Measurements from ENCODE around the gene CST6. TPM values are rescaled to one million over a fixed set of nuclear protein-coding genes. Genes with fewer than 3 reads are reported as not detected.

The CST6 gene
- total RNA-seq, 4 donors from 2014 or later, result not detected

- Histone ChIP-seq H3K4me3 (no peak overlapping the region), H3K9me3 (no peaks in the 10 kb centered on the region), H3K27me3 (no peaks in the 10 kb centered on the region), H3K4me1 (no peaks in the 10 kb centered on the region), H3K27ac (no peak overlapping the region), H3K36me3 (peaks cover 0 to 97% (median 47%) of the 10 kb centered on the region in 4 donors)
- WGBS, 2 donors (ENCODE audit: low coverage in 1 of 2), result 92 to 100% methylated on average over 2 of the region's 2 CpGs
- TF ChIP-seq CTCF (IDR thresholded peaks at IDR 0.05), result no peak
- TF ChIP-seq POLR2AphosphoS5 (IDR thresholded peaks at IDR 0.05), result no peak
- TF ChIP-seq EP300 (IDR thresholded peaks at IDR 0.05; ENCODE audit: low read depth), result no peak
- no peak for TF ChIP-seq POLR2A (IDR thresholded peaks at IDR 0.05)
- in situ Hi-C loops (cut with MboI; ENCODE audit: low pct_ligation_motif_present in 1 of 4, low pct_unique_long_range_greater_than_20kb in 1 of 4, low sequenced_read_pairs in 3 of 4), result no loop called here
- intact Hi-C loops (cut with DNase I; ENCODE audit: low total_unique reads), result no loop called here
- no peak for DNase-seq
Measured at GRCh38 chr11:66062408-66062807, 50.6 kb downstream of the CST6 start.

Other genes with a start within 250 kb of the CST6 start
- 10 to 100 TPM; 24.9 to 33.7 (median 28.2) TPM for gene AP5B1, start 231.0 kb upstream of the CST6 start, total RNA-seq
- gene OVOL1, start 224.9 kb upstream of the CST6 start, total RNA-seq, result 10 to 100 TPM; 19.9 to 44.8 (median 33.8) TPM
- 10 to 100 TPM in 1 of 4 donors, 1 to 10 TPM in 1, under 1 TPM in 1, not detected in 1; 0.60 to 10.0 (median 1.6) TPM for gene SNX32, start 178.0 kb upstream of the CST6 start, total RNA-seq
- gene CFL1, start 153.8 kb upstream of the CST6 start, total RNA-seq, result 1,000 to 10,000 TPM; 1,308 to 1,852 (median 1,703) TPM
- 100 to 1,000 TPM in 1 of 4 donors, 10 to 100 TPM in 3; 58.3 to 191 (median 81.2) TPM for gene MUS81, start 151.6 kb upstream of the CST6 start, total RNA-seq
- gene EFEMP2, start 139.2 kb upstream of the CST6 start, total RNA-seq, result 10 to 100 TPM; 15.2 to 34.4 (median 25.1) TPM
- 1 to 10 TPM in 2 of 4 donors, not detected in 2; 1.1 to 1.8 TPM for gene CTSW, start 132.2 kb upstream of the CST6 start, total RNA-seq
- gene FIBP, start 123.5 kb upstream of the CST6 start, total RNA-seq, result 10 to 100 TPM; 53.4 to 82.6 (median 75.9) TPM
- 100 to 1,000 TPM in 1 of 4 donors, 10 to 100 TPM in 2, 1 to 10 TPM in 1; 7.9 to 140 (median 23.1) TPM for gene CCDC85B, start 121.3 kb upstream of the CST6 start, total RNA-seq
- gene FOSL1, start 111.6 kb upstream of the CST6 start, total RNA-seq, result 10 to 100 TPM in 1 of 4 donors, 1 to 10 TPM in 1, not detected in 2; 1.2 to 11.6 TPM
- gene C11orf68, start 92.9 kb upstream of the CST6 start, total RNA-seq, result 10 to 100 TPM; 15.2 to 59.5 (median 22.8) TPM
- 10 to 100 TPM; 15.7 to 63.2 (median 57.0) TPM for gene DRAP1, start 92.6 kb upstream of the CST6 start, total RNA-seq
- not detected for gene TSGA10IP, start 66.5 kb upstream of the CST6 start, total RNA-seq
- gene SART1, start 50.3 kb upstream of the CST6 start, total RNA-seq, result 10 to 100 TPM; 31.8 to 76.3 (median 34.3) TPM
- gene EIF1AD, start 9.9 kb upstream of the CST6 start, total RNA-seq, result 10 to 100 TPM; 14.6 to 82.6 (median 31.2) TPM
- gene BANF1, start 9.5 kb upstream of the CST6 start, total RNA-seq, result 10 to 100 TPM; 27.9 to 79.7 (median 34.0) TPM
- gene CATSPER1, start 14.5 kb downstream of the CST6 start, total RNA-seq, result not detected
- not detected for gene GAL3ST3, start 37.2 kb downstream of the CST6 start, total RNA-seq
- gene SF3B2, start 40.4 kb downstream of the CST6 start, total RNA-seq, result 100 to 1,000 TPM in 3 of 4 donors, 10 to 100 TPM in 1; 71.8 to 152 (median 137) TPM
- gene PACS1, start 58.3 kb downstream of the CST6 start, total RNA-seq, result 10 to 100 TPM in 3 of 4 donors, 1 to 10 TPM in 1; 9.8 to 52.0 (median 27.2) TPM
- gene KLC2, start 245.7 kb downstream of the CST6 start, total RNA-seq, result 10 to 100 TPM in 2 of 4 donors, 1 to 10 TPM in 2; 5.1 to 15.6 (median 11.1) TPM

All from transverse colon (tissue), 4 donors.